KG1 (cell line): ENCODE data around the gene DENND1C.
A peak's percentile ranks its signal among the peaks of the same experiment; 100 is the strongest.
"Not testable (repeated sequence)": the region's sequence is repeated elsewhere in the genome, so short reads cannot be mapped to it uniquely, and the experiment has no call there.

Source experiments
- DNase-seq: peaks from one replicate; lab custom pipeline; 2025; lab: John Stamatoyannopoulos, UW

The DENND1C gene

DNA sequence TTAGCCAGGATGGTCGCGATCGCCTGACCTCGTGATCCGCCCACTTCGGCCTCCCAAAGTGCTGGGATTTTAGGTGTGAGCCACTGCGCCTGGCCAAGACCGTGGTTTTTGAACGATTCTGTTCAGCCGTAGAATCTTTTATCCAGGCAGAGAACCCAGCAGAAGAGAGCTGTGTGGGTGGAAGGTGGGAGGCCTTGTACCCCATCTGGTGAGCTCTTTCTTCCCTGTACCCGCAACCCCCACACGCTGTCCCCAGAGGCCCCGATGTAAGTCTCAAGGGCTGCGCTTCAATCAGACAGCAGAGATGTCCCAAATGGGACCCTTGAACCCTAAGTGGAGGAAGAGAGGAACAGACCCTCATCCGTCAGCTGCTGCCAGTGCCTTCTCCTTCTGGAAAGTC is 25.7 kb downstream of the DENND1C start:
- DNase-seq = no peak

DNA sequence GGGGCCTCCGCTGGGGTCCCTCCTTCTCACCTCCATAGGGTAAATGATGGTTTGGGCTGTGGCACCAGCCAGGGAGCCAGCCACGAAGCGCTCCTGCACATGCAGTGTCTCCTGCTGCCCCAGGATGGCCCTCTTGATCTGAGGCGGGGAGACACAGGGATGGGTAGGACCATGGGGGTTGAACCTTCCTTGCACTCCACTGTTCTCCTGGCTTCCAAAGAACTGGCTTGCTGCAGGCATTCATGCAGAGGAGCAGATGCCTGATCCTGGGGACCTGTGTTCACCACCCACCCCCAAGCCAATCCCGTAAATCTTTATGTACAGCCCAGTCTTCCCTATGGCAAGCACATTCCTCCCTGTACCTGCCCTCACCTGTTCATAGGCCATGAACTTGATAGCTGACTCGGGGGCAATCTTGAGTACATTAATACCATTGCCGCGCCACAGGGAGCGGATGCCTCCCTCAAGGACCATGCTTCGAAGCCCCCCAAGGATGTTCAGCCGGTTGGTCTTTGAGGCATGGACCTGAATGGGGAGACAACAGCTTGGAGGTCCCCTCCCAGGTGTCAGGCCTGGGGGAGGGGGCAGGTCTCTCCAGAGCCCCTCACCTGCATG is 27.5 kb downstream of the DENND1C start:
- DNase-seq = no peak

DNA sequence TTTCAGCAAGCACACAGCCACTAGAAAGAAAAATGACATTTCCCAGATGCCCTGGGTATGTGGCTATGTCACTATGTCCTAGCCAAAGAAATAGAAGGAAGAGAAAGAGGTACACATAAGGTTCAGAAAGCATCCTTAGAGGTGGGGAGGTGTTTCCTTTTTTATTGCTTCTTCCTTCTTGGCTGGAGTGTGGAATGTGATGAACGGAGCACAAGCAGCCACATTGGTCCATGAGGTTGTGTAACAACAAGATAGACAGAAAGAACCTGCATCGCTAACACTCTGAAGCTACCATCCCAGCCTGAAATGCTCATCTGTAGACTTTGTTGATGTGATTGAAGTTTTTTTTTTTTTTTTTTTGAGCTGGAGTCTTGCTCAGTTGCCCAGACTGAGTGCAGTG is 28.7 kb downstream of the DENND1C start:
- DNase-seq = no peak

DNA sequence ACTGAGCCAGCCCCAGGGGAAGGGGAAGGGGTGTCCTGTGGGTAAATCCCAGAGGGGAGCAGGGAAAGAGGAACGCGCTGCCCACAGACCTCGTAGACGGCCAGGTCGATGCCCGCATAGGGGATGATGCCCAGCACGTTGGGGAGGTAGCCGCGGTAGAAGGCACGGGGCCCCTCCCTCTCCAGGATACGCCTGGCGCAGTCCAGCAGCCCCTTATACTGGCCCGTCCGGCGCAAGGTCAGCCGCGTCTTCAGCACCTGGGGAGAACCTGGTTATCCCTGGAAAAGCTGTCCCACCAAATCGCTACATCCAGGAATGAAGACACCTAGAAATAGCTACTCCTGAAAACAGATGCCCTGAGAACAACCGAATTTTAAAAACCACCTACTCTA is 29.4 kb downstream of the DENND1C start:
- no peak for DNase-seq

DNA sequence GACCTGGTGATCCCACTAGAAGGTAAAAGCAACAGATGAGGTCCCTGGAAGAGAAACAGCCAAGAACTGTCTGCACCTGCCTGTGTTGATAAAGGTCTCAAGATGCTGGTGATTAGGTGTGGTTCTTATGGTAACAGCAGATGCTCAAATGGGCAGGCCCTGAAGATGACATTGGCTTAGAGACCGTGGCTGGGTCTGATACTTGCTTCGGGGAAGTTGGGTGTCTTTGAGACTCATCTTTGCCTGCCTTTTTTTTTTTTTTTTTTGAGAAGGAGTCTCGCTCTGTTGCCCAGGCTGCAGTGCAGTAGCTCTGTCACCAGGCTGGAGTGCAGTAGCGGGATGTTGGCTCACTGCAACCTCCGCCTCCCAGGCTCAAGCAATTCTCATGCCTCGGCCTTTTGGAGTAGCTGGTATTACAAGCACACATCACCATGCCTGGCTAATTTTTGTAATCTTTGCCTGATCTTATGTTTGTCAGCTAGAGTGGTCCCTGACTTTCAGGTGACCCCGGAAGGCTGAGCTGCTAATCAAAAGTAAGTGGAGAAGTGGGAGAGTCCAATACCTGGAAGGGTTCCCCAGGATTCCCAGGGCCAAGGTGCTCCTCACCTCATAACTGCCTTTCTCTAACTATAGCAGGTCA is 29.9 kb downstream of the DENND1C start:
- no peak for DNase-seq

DNA sequence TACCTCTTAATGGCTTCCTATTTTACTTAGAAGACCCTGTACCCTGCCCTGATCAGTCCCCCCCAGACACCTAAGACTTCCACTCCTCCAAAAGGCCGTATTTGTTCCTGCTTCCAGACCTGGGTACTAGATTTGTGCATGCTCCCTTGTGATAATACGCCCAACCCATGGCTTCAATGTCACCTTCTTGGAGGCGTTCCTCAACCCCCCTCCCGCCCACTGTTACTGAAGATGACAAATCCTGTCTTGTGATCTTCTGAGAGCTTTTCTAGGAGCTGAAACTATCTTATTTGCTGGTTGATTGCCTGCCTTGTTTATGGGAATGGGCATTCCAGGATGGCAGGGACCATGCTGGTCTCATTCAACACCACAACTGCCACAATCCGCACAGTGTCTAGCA is 31.4 kb downstream of the DENND1C start:
- DNase-seq = no peak

DNA sequence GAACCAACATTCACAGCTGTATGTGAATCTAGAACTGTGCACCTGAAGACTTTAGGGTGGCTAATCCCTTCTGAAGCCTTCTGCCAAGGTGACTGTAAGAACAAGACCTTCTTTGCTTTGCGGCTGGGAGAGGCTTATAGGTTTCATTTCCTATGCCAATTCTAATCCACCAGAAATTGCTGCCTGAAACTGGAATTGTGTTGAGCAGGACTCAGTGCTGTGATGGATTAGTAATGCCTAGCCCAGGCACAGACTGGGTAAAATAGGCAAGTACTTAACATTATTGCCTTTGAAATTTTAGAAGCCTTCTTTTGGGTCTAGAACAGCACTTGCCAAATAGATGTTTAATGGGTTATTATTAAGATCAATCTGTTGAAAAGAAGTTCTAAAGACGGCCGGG is 33.5 kb downstream of the DENND1C start:
- no peak for DNase-seq

DNA sequence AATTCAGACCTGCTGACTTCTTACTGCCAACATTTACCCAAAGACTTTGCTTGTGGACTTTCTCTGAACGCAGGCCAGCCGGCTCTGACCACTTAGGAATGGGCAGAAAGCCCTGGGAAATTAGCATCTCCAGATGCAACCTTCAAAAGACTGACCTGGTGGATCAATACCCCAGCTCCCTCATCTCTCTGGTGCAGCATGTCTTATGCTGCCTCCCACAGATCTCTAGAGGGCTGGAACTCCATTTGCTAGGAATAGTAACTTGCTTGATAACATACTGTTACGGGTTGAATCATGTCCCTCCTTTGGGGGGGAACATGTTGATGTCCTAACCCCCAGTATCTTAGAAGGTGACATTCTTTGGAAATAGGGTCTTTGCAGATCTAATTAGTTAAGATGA is 35.1 kb downstream of the DENND1C start:
- no peak for DNase-seq

DNA sequence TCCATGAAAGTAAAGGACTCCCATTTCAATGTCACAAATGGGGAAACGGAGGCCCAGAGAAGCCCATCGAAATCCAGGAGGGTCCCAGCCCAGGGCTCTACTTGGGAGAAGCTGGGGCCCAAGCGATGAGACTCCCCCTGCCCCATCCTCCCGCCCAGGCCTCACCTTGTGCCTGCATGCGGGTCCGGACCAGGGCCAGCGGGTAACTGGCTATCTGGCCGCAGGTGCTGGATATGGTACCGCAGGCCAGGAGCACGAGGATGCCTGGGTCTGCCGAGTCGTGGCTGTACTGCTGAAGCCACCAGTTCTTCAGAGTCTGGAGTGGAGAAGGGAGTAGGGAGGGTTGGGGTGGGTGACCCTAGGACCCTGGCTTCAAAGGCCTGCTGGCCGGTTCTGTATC is 37.6 kb downstream of the DENND1C start:
- no peak for DNase-seq

DNA sequence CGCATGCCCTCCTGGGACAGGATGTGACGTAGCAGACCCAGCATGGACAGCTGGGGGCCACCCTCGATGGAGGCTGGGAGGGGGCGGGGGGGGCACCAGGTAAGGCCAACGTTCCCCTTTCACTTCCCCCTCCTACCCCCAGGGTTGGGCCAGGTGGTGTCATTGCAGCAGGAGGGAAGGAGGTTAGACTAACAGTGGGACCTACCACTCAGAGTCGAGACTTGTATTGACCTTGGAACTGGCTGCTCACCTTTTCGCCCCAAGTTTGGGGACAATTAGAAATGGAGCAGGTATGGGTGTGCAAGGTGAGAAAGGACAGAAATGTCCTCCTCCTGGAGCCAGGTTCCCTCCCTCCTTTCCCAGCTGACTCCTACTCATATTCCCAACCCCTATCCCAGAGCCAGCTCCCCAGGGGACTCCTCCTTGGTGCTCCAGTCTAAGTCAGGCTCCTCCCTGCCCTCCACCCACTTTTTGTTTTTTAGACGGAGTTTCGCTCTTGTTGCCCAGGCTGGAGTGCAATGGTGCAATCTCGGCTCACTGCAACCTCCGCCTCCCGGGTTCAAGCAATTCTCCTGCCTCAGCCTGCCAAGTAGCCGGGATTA is 39.4 kb downstream of the DENND1C start:
- DNase-seq = no peak

DNA sequence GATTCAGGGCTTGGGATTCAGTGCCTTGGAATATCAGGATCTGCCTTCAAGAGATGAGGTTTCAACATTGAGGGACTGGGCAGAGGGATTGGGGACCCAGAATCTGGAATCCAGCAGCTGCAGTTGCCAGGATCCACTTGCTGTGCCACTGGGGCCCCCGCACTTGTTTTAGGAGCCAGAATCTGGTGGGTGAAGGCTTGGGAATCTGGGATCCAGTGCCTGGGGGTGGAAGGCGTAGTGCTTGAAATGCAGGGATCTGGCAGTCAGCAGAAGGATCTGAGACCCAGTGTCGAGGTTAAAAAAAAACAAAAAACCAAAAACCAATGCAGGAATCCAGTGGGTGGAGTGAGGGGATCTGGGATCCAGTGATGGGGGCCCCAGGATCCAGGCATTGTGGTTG is 40.7 kb downstream of the DENND1C start:
- no peak for DNase-seq

DNA sequence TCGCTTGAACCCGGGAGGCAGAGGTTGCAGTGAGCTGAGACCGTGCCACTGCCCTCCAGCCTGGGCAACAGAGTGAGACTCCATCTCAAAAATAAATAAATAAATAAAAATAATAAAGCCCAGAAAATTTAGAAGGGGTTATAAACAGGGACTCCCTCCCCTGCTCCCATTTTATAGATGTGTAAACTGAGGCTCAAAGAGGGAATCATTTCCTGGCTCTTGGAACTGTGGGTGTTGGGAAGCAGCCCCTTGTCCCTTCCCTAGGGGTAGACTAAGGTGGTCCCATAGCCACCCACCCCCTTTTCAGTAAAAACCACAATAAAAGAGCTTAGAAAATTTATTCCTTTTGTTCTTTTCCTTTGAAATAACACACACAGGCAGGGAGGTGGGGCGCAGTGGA is 41.8 kb downstream of the DENND1C start:
- no peak for DNase-seq

DNA sequence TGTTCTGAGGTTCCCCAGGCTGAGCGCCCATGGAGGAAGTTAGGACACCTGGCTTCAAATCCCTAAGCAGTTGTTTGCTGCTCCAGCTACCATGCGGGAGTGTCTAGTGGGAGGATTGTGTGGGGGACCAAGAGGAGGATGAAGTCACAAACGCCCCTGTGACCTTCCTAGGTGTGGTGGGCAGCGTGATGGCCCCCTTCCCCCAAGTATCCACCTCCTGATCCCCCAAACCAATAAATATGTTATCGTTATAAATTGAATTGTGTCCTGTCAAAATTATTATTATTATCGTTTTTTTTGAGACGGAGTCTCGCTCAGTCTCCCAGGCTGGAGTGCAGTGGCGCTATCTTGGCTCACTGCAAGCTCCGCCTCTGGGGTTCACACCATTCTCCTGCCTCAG is 47.9 kb downstream of the DENND1C start, which contains the start of gene SLC25A41:
Gene SLC25A41, minus strand, starts transcription at position 101 of the 400 bp plus-strand sequence. Its CDS starts 70 bp downstream, at position 31.
- DNase-seq = no peak

DNA sequence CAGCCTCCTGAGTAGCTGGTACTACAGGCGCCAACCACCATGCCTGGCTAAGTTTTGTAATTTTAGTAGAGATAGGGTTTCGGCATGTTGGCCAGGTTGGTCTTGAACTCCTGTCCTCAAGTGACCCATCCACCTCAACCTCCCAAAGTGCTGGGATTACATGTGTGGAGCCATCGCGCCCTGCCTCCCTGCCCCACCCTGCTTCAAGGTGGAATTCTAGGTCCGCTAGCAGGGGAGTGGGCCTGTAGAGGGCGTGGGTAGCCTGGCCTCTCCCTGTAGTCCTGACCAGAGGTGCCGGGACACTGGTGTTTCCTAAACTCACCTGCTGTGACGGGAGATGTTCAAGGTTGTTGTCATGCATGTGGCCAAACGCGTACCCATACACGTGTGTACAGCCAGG is 48.4 kb downstream of the DENND1C start:
- no peak for DNase-seq

DNA sequence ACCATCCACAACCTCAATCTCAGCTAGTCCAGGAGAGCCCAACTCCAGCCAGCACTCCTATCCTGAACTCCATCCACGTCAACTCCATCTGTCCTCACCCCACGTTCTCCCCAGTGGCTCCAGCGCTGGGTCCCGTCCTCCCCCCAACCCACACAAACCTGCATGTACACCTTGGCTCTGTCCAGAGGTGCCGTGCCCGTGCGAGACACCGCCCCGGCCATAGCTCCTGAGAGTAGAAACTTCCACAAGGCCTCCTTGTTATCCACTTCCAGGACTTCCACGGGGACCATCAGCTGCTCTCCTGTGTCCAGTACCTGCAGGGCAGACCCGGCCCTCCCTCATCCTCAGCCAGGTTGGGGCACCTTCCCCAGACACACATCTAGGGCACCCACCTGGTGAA is 49.7 kb downstream of the DENND1C start:
- no peak for DNase-seq

DNA sequence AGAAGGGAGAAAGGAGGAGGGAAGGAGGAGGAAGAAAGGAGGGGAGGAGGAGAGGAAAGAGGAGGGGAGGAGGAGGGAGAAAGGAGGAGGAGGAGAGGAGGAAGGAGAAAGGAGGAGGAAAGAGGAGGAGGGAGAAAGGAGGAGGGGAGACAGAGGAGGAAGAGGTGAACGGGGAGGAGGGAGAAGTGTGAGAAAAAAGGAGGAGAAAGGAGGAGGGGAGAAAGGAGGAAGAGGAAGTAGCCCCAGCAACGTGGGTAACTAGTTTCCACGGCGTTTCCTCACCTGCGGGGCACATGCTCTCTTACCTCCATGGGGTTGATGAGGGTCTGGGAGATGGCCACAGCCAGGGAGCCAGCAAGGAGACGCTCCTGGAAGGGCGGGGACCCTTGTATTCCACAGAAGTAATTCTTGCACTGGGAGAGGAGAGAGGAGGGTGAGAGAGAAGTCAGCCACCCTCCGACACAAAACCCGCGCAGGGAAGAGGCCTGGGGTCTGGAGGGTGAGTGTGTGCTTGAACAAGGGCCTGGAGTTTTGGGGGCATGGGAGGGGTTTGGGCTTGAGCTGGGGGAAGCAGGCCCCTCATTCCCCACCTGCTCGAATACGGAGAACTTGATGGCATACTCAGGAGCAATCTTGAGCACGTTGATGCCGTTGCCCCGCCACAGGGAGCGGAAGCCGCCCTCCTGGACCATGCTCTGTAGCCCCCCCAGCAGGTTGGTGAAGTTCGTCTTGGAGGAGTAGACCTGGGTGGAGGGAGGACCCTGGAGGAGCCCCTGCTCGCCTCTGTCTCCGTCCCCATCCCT is 52.0 kb downstream of the DENND1C start:
- no peak for DNase-seq

DNA sequence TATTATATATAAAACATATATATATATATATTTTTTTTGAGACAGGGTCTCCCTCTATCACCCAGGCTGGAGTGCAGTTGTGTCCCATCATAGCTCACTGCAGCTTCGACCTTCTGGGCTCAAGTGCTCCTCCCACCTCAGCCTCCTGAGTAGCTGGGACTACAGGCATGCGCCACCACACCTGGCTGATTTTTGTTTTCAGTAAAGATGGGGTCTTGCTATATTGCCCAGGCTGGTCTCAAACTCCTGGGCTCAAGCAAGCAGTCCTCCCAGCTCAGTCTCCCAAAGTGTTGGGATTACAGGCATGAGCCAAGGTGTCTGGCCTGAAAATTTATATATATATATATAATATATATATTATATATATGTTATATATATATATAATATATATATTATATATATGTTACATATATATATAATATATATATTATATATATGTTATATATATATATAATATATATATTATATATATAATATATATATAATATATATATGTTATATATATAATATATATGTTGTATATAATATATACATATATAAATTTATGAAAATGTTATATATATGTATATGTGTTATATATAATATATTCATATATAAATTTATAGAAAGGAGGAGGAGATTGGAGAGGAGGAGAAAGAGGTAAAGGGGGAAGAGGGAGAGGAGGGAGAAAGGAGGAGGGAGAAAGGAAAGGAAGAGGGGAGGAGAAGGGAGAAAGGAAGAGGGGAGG is 52.7 kb downstream of the DENND1C start:
- DNase-seq = not testable (repeated sequence)

DNA sequence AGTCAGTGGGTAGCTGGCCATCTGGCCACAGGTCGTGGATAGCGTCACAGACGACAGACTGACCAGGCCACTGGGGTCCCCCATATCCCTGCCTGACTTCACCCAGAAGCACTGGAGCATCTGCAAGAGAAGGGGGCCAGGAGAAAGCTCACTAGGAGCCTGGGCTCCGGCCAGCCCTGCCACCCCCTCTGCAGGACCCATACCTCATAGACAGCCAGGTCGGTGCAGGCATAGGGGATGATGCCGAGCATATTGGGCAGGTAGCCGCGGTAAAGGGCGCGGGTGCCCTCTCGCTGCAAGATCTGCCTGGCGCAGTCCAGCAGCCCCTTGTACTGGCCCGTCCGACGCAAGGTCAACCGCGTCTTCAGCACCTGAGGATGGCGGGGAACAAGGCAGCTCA is 54.5 kb downstream of the DENND1C start:
- no peak for DNase-seq

DNA sequence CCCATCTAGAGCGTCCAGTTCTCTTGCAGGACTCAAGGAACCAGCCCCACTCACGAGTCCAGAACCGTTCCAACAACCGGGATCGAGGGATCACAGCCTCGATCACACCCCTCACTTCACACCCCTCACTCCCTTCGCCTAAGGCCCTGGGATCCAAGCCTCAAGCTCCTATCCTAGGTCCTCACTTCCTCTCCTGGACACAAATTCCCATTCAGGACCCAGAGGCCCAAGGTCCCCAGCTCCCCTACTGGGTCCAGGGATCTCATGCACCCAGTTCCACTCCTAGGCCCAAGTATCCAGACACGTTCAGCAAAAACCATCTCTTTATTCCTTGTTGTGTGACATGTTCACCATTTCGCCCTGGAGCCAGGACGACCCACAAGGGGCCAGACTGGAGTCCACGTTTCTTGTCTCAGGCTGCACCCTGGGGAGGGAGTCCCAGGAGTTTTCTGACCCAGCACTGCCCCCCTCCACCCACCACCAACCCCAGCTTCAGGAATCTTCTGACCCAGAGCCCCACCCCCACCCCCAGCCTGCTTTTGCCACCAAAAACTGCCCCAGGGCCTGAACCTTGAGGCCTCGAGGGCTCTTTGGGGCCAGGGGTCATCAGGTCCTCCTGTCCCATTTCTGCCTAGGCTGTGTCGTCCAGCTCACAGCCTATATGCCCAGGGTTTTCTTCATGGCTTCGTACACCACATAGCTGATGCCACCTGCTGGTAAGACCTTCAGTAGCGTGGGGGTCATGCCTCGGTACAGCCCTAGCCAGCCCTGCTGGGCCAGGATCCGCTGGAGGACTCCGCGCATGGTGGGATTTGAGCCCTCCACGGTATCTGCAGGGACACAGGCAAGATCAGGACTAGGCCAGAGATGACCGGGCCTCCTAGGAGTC is 55.6 kb downstream of the DENND1C start:
- DNase-seq = no peak

DNA sequence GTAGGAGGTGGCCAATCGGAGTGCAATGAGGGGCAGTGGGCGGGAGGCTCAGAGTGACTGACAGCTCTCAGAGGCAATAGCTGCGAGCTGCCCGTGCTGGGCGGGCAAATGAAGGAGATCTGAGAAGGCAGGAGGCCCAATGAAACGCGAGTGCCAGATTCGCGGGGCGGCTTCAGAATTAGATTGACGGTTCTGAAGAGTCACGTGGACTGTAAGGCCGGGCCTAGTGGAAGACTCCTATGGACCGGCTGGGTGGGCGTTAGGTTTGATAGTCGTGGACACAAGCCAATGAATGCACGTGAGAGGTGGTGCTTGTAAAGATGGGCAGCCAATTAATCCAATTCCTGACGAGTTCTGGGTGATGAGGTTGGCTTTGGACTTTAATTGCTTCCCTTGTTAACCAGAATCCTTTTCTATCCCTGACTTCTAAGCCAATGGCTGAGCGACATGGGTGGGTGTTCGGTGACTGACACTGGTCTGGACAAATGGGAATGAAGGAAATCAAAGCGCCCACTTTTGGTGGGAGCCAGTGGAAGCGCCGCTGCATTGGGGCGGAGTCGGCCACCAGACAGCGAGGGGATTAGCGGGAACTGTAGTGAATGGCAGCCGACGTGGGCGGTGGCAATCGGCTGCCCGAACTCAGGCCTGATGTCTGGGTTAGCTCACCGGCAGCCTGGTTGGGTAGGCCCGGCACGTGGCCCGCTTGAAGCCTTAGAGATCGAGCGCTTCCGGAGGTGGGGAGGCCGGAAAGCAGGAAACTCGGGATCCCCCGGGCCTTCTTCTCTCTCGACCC is 56.5 kb downstream of the DENND1C start:
- peak; percentile 98 for DNase-seq
